ENCODE data around the gene PRR5. TPM values are rescaled to one million over a fixed set of nuclear protein-coding genes. Genes with fewer than 3 reads are reported as not detected.

PRR5 gene
- total RNA-seq, 1 donor from 2014 or later, result 63.6 TPM

DNA sequence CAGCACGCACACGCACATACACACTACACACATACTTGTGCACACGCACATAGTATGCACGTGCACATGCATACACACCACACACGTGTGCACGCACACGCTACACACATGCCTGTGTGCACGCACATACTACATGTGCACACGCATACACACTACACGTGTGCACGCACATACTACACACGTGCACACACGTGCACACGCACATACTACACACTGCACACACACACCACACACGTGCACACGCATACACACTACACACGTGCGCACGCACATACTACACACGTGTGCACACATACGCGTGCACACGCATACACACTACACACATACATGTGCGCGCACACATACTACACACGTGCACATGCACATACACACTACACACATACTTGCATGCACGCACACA, 30.7 kb downstream of the PRR5 start:
- no peaks in the 10 kb centered on the region for H3K27me3 Mint-ChIP-seq (ENCODE audit: low read depth)
- TF ChIP-seq CTCF (IDR thresholded peaks at IDR 0.05; ENCODE audit: unreplicated experiment), result no peak
- peaks cover 4% of the 10 kb centered on the region for H3K4me1 Mint-ChIP-seq
- no peaks in the 10 kb centered on the region for H3K9me3 Mint-ChIP-seq
- no peak for DNase-seq (ENCODE audit: low spot score in 2 of 2, unreplicated experiment in 2 of 2)
- peak overlapping the region; percentile 25 for H3K27ac Mint-ChIP-seq
- H3K4me3 Mint-ChIP-seq, result no peak overlapping the region
- H3K36me3 Mint-ChIP-seq, result peaks cover 4% of the 10 kb centered on the region

DNA sequence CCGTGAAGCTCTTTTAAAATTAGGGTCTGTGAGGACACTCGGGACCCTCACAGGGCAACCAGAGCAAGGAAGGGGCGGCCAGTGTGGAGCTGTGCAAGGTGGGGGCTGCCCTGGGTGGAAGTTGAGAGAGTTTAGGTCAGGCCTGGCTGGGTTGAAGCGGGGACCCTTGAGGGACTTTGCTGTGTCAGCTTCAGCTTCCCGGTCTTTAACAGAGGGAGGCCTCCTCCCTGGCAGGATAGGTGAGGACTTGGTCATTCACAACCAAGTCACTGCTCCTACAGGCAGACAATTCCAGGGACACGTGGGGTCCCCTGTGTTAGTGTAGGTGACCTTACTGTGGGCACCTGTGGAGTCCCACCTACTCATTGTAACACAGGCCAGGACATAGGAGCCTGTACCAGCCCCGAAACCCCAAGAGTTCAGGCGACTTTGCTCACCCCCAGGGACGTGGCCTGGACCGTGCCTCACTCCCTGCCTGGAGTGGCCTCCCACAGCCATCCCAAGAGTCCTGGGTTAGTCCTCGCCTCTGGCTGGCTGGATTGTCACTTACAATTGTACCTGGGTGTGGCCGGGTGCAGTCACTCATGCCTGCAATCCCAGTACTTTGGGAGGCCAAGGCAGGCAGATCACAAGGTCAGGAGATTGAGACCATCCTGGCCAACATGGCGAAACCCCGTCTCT, 31.6 kb downstream of the PRR5 start:
- H3K27ac Mint-ChIP-seq, result no peak overlapping the region
- peaks cover 9% of the 10 kb centered on the region for H3K4me1 Mint-ChIP-seq
- H3K4me3 Mint-ChIP-seq, result no peak overlapping the region
- no peak for TF ChIP-seq CTCF (IDR thresholded peaks at IDR 0.05; ENCODE audit: unreplicated experiment)
- no peaks in the 10 kb centered on the region for H3K9me3 Mint-ChIP-seq
- peaks cover 4% of the 10 kb centered on the region for H3K36me3 Mint-ChIP-seq
- no peak for DNase-seq (ENCODE audit: low spot score in 2 of 2, unreplicated experiment in 2 of 2)
- H3K27me3 Mint-ChIP-seq (ENCODE audit: low read depth), result no peaks in the 10 kb centered on the region

- no peak for TF ChIP-seq CTCF (IDR thresholded peaks at IDR 0.05; ENCODE audit: unreplicated experiment)
- peaks cover 4% of the 10 kb centered on the region for H3K36me3 Mint-ChIP-seq
- H3K27ac Mint-ChIP-seq, result peak overlapping the region; percentile 25
- no peak overlapping the region for H3K4me3 Mint-ChIP-seq
- no peak for DNase-seq (ENCODE audit: low spot score in 2 of 2, unreplicated experiment in 2 of 2)
- no peaks in the 10 kb centered on the region for H3K9me3 Mint-ChIP-seq
- H3K27me3 Mint-ChIP-seq (ENCODE audit: low read depth), result no peaks in the 10 kb centered on the region
- peaks cover 12% of the 10 kb centered on the region for H3K4me1 Mint-ChIP-seq
Measured at GRCh38 chr22:44734278-44734677, 32.3 kb downstream of the PRR5 start.

GRCh38 chr22:44734801-44735517, 33.0 kb downstream of the PRR5 start:
- Mint-ChIP-seq H3K4me1 (peaks cover 18% of the 10 kb centered on the region), H3K4me3 (no peak overlapping the region), H3K36me3 (peaks cover 4% of the 10 kb centered on the region), H3K27me3 (ENCODE audit: low read depth) (no peaks in the 10 kb centered on the region), H3K27ac (no peak overlapping the region), H3K9me3 (no peaks in the 10 kb centered on the region)
- no peak for DNase-seq (ENCODE audit: low spot score in 2 of 2, unreplicated experiment in 2 of 2)
- no peak for TF ChIP-seq CTCF (IDR thresholded peaks at IDR 0.05; ENCODE audit: unreplicated experiment)

GRCh38 chr22:44735518-44736428, 33.8 kb downstream of the PRR5 start:
- Mint-ChIP-seq H3K9me3 (no peaks in the 10 kb centered on the region), H3K4me1 (peaks cover 21% of the 10 kb centered on the region), H3K36me3 (peaks cover 4% of the 10 kb centered on the region), H3K4me3 (no peak overlapping the region), H3K27me3 (ENCODE audit: low read depth) (no peaks in the 10 kb centered on the region), H3K27ac (no peak overlapping the region)
- DNase-seq (ENCODE audit: low spot score in 2 of 2, unreplicated experiment in 2 of 2), result peak; percentile 73 to 92
- TF ChIP-seq CTCF (IDR thresholded peaks at IDR 0.05; ENCODE audit: unreplicated experiment), result peak; percentile 100
